Suprapubic skin (tissue), 3 donors: ENCODE measurements around the gene PPFIA4.

Experiments used
- CTCF ChIP-seq, 2 donors: fragments of 200-600 bp in 1 of 2; fragments of 450-650 bp in 1 of 2; sonication (generic) in 1 of 2; IDR thresholded peaks; one replicate each; pipeline ENCODE4 v1.5.1; 2016 to 2019; ENCODE audit warnings: antibody characterized with exemption in 2 of 2, mild to moderate bottlenecking in 1 of 2, moderate library complexity in 1 of 2
- POLR2AphosphoS5 ChIP-seq, 3 donors: sonication (generic); formaldehyde crosslinking; IDR thresholded peaks; one replicate each; pipeline ENCODE4 v1.6.1; 2017; ENCODE audit warnings: antibody characterized with exemption in 3 of 3

GRCh38 chr1:203066965-203067364, 40.7 kb downstream of the PPFIA4 start:
- TF ChIP-seq CTCF (IDR thresholded peaks at IDR 0.05) (no peak), POLR2AphosphoS5 (IDR thresholded peaks at IDR 0.05) (no peak)
